ENCODE data around the gene MINDY4. TPM values are rescaled to one million over a fixed set of nuclear protein-coding genes. Genes with fewer than 3 reads are reported as not detected.
A peak's percentile ranks its signal among the peaks of the same experiment; 100 is the strongest.

The MINDY4 gene
- total RNA-seq, 2 donors from 2014 or later = 0.93 to 2.5 TPM

DNA sequence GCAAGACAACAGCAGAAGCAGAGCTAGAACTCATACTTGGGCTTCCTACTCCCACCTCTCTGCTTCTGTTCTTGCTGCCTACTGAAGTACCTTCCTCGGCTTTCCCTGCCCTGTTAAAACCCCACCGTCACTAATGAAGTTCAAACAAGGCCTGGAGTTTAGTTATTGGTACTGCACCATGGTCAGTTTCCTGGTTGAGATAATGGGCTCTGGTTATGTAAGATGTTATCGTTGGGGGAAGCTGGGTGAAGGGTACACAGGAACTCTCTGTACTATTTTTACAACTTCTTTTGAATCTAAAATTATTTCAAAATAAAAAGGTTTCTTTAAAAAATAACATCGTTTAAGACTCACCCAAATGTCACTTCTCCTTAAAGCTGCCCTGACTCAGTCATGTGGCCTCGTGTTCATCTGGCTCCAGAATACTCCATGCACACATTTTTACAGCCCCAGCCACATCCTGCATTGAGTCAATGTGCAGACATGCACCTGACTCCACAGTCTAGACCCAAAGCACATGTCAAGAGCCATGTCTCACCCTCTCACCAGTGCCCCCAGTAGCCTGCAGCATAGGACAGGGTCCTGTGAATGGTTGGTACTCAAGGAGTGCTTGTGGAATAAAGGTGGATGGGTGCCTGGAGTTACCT, 103.6 kb downstream of the MINDY4 start:
- no peaks in the 10 kb centered on the region for H3K36me3 Mint-ChIP-seq
- H3K9me3 Mint-ChIP-seq = no peaks in the 10 kb centered on the region
- H3K27me3 Mint-ChIP-seq = no peaks in the 10 kb centered on the region
- no peak overlapping the region for H3K27ac Mint-ChIP-seq
- no peaks in the 10 kb centered on the region for H3K4me1 Mint-ChIP-seq (ENCODE audit: low read depth in 2 of 2)
- DNase-seq (ENCODE audit: low spot score) (no peak), ATAC-seq (no peak)
- H3K4me3 Mint-ChIP-seq = no peak overlapping the region

DNA sequence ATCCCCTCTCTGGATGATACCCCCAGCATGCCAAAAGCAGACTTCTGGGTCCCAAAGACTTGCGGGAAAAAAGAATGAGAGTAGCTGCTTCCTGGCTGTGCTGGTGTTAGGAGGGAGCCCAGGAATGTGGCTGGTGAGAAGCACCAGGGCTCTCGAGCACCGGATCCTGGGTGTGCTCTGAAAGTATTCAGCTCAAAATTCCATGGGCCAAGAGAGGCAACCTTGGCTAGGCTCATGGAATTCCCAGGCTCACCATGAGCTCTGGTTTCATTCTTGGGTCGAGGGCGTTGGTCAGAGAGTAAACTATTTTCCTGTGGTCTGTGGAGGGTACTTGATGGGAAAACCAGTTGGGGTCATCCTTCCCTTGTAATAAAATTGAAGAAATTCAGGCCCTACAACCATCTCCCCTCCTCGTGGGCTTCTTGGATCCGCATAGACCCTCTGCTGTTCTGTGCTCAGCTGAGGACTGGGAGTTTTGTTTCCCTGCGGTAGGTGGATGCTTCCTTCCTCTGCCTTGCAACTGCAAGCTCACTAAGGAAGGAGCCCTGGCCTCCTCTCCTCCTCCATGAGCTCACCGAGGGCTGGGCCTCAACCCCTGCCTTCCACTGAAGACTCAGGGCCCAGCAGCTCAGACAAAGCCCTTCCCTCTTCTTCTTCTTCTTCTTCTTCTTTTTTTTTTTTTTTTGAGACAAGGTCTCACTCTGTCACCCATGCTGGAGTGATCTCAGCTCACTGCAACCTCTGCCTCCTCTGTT, 106.0 kb downstream of the MINDY4 start:
- no peak overlapping the region for H3K27ac Mint-ChIP-seq
- DNase-seq (ENCODE audit: low spot score) (no peak), ATAC-seq (no peak)
- H3K4me1 Mint-ChIP-seq (ENCODE audit: low read depth in 2 of 2) = no peaks in the 10 kb centered on the region
- no peaks in the 10 kb centered on the region for H3K36me3 Mint-ChIP-seq
- H3K4me3 Mint-ChIP-seq = no peak overlapping the region
- H3K27me3 Mint-ChIP-seq = no peaks in the 10 kb centered on the region
- H3K9me3 Mint-ChIP-seq = no peaks in the 10 kb centered on the region

DNA sequence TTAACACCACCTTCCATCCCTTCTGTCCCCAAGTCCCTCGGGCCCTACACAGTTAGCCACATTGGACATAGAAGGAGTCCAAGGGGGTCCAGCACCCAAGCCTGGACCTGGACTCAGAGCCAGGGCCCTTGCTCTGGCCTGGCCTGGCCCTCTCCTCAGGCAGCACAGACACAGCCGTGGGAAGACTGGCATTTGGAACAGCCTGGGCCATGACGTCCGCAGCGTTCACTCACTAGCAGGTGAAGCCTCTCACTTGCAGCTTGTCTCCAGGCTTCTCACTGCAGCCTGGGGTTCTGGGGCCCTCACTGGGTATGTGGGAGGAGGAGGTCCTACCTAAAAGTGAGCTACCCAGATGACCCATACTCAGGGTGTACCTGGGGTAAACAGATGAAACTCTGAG, 106.8 kb downstream of the MINDY4 start:
- Mint-ChIP-seq H3K27ac (no peak overlapping the region), H3K9me3 (no peaks in the 10 kb centered on the region), H3K36me3 (no peaks in the 10 kb centered on the region), H3K4me1 (ENCODE audit: low read depth in 2 of 2) (no peaks in the 10 kb centered on the region), H3K4me3 (no peak overlapping the region), H3K27me3 (no peaks in the 10 kb centered on the region)
- DNase-seq (ENCODE audit: low spot score) (no peak), ATAC-seq (peak in 1 of 2 donors; percentile 11)

DNA sequence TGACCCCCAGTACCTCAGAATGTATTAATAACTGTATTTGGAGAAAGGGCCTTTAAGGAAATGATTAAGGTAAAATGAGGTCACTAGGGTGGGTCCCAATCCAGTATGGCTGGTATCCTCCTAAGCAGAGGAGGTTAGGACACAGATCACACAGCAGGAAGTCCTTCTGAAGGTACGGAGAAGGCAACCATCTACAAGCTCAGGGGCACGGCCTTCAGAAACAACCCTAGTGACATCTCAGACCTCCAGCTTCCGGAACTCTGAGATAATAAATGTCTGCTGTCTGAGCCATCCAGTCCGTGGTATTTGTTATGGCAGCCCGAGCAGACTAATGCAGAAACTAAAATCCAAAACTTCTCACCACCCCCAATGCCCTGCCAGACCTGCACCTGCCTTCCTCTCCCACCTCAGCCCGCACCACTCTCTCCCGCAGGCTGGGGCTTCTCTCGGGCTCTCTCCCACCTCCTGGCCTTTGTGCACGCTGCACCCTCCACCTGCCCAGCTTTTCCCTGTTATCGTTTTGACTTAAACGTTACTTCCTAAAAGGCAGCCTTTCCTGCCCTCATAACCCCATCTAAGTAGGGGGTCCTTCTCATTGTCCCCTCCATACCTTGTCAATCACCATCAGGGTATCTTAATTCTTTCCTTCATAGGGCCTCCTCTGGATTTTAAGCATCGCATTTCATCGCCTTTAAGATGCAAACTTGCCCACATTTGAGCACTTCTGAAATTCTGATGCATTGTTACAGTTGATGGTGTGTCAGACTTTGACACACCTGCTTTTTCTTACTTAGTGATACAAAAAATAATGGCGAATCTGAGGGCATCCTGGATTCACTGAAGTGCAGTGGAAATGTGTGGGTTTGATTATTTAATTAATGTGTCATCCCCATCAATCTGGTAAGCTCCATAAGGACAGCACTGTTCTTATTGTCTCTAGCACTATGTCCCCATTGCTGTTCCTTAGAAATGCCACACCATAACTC, 108.2 kb downstream of the MINDY4 start:
- Mint-ChIP-seq H3K27ac (no peak overlapping the region), H3K4me3 (no peak overlapping the region), H3K9me3 (no peaks in the 10 kb centered on the region), H3K36me3 (no peaks in the 10 kb centered on the region), H3K27me3 (no peaks in the 10 kb centered on the region), H3K4me1 (ENCODE audit: low read depth in 2 of 2) (no peaks in the 10 kb centered on the region)
- DNase-seq (ENCODE audit: low spot score) (no peak), ATAC-seq (no peak)

DNA sequence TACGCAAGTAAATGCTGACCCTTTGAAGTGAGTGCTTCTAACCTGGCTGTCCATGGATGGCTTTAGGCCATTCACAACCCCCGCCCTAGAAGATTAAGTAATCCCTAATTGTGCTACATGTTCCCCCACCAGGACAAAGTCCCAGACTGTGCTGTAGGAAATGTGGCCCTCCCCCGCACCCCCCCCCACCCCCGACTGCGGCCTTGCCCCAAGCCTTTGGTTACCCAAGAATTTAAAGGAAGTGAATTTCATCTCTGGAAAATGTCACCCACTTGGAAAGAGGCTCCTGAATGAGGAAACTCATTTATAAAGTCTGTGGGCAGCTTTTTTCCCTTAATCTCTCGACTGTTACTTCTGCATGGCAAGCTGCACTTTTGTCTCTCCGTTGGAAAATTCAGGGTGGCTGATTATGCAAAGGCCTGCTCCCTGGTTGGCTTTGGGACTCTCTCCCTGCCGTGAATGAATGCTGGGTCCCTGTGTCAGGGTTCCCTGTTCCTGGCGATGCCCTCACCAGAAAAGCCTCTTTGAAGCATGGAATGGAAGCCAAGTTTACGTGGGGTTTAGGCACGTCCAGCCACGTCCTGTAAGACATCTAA, 109.0 kb downstream of the MINDY4 start:
- Mint-ChIP-seq H3K27me3 (no peaks in the 10 kb centered on the region), H3K4me1 (ENCODE audit: low read depth in 2 of 2) (no peaks in the 10 kb centered on the region), H3K4me3 (no peak overlapping the region), H3K27ac (no peak overlapping the region), H3K36me3 (no peaks in the 10 kb centered on the region), H3K9me3 (no peaks in the 10 kb centered on the region)
- ATAC-seq (no peak), DNase-seq (ENCODE audit: low spot score) (no peak)

DNA sequence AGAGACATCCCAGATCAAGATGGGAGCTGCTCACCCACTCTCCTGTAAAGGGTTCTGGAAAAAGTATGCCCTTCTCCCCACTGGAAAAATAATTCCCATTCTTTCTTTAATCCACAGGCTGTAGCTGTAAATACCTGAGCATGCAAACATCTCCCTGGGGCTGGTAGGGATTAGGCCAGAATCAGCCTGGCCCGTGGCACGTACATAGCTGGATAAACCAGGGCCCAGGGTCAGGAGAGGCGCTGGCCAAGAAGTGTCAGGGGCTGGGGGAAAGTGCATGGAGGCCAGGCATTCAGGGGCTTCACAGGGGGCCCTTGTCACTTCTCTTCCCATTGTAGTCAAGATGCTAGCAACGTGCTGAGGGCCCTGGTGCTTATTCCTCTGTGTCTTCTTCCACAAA, 109.7 kb downstream of the MINDY4 start:
- no peak for DNase-seq (ENCODE audit: low spot score)
- Mint-ChIP-seq H3K27me3 (no peaks in the 10 kb centered on the region), H3K36me3 (no peaks in the 10 kb centered on the region), H3K4me1 (ENCODE audit: low read depth in 2 of 2) (no peaks in the 10 kb centered on the region), H3K9me3 (no peaks in the 10 kb centered on the region), H3K27ac (no peak overlapping the region), H3K4me3 (no peak overlapping the region)
- no peak for ATAC-seq

DNA sequence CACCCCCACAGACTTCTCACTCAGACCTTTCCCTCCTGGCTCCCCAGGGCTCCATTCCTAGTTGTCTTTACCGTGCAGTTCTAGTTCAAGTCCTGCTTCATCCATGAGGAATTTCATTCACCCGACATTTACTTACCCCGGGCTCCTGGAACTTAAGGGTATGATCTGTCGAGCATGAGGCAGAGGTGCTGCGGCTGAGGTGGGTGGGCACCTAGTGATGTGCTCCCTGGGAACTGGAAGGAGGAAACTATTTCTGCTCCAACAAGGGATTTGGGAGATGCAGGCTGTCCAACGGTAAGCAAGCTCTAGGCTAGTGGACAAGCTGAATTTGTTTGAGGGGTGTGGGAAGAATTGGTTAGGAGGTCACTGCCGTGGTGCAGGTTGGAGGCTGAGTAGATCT, 110.2 kb downstream of the MINDY4 start:
- H3K4me1 Mint-ChIP-seq (ENCODE audit: low read depth in 2 of 2) = no peaks in the 10 kb centered on the region
- H3K27ac Mint-ChIP-seq = no peak overlapping the region
- no peaks in the 10 kb centered on the region for H3K36me3 Mint-ChIP-seq
- H3K4me3 Mint-ChIP-seq = no peak overlapping the region
- ATAC-seq (no peak), DNase-seq (ENCODE audit: low spot score) (no peak)
- H3K27me3 Mint-ChIP-seq = no peaks in the 10 kb centered on the region
- H3K9me3 Mint-ChIP-seq = no peaks in the 10 kb centered on the region

DNA sequence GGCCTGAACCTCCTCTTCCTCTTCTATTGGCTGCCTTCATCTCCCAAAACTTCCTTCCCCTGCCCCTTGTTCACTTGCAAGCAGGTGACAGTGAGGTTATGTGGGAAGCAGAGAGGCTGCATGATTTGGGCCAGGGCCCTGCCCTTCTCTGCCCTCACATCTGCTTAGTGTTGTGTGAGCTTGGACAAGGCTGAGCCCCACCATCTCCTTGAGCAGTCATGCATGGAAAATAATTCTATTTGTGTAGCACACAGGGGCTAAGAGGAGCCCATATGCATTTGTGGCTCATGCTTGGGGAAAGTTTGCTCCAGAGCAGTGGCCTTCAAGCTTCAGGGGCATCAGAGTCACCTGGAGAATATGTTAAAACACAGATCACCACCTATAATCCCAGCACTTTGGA, 113.7 kb downstream of the MINDY4 start:
- no peaks in the 10 kb centered on the region for H3K27me3 Mint-ChIP-seq
- DNase-seq (ENCODE audit: low spot score) (no peak), ATAC-seq (no peak)
- no peaks in the 10 kb centered on the region for H3K4me1 Mint-ChIP-seq (ENCODE audit: low read depth in 2 of 2)
- no peak overlapping the region for H3K27ac Mint-ChIP-seq
- H3K36me3 Mint-ChIP-seq = no peaks in the 10 kb centered on the region
- H3K9me3 Mint-ChIP-seq = no peaks in the 10 kb centered on the region
- no peak overlapping the region for H3K4me3 Mint-ChIP-seq

DNA sequence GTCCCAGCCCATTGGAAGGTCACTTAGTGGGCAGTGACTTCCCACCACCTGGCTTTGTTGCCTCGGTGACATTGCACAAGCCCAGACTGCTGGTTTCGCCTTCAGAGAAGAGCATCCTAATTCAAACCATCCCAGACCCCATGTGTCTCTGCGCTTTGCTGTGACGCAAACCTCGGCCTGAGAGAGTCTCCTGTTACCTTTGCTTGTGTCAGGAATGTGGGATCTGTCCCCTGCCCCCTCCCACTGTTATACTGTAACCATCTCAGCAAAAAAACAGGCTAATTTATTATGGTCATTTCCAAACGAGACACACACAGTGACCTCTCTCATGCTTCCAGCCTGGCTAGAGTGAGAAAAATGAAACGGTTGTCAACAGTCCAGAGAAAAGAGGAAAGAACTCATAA, 115.4 kb downstream of the MINDY4 start:
- H3K9me3 Mint-ChIP-seq = no peaks in the 10 kb centered on the region
- H3K27ac Mint-ChIP-seq = no peak overlapping the region
- DNase-seq (ENCODE audit: low spot score) (no peak), ATAC-seq (no peak)
- H3K4me1 Mint-ChIP-seq (ENCODE audit: low read depth in 2 of 2) = no peaks in the 10 kb centered on the region
- peaks cover 0 to 6% of the 10 kb centered on the region in 2 donors for H3K27me3 Mint-ChIP-seq
- no peaks in the 10 kb centered on the region for H3K36me3 Mint-ChIP-seq
- H3K4me3 Mint-ChIP-seq = no peak overlapping the region

DNA sequence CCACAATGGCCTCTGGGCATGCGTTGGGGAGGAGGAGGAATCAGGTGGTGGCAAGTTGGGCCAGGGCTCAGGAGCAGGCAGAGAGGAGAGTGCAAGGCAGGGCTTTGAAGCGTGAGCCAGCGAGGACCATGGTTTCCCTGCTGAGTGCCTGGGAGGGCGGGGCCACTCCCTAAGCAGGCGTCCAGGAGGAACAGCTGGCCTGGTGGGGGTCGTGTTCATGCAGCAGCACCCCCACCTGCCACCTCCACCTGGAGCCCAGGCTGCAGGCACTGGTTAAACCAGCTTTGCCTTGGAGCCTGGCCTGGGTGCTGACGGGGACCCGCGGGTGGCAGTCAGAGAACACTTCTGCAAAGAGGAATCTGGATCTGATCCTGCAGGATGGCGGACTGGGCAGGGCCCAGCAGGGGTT, 116.3 kb downstream of the MINDY4 start:
- Mint-ChIP-seq H3K27ac (no peak overlapping the region), H3K4me1 (ENCODE audit: low read depth in 2 of 2) (no peaks in the 10 kb centered on the region), H3K4me3 (no peak overlapping the region), H3K9me3 (no peaks in the 10 kb centered on the region), H3K36me3 (no peaks in the 10 kb centered on the region), H3K27me3 (peaks cover 0 to 6% of the 10 kb centered on the region in 2 donors)
- ATAC-seq (no peak), DNase-seq (ENCODE audit: low spot score) (no peak)

DNA sequence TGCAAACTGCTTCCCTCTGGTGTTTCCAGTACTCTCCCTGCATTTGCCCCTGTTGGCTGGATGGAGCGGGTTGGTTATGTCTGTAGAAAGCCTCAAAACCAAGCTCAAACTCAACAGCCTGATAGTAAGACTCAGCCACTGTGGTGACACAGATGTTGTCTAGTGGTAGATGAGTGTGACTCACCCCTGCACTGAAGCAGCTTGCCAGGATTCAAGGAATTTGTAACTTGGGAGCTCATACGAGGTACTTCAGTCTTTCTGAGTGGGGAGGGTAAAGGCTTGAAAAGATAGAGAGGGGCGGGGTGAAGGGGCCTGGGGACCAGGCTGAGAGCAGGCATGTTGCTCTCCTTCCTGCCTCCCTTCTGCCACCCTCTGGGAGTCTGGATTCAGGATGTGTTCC, 117.5 kb downstream of the MINDY4 start:
- Mint-ChIP-seq H3K27me3 (peaks cover 0 to 6% of the 10 kb centered on the region in 2 donors), H3K4me3 (no peak overlapping the region), H3K36me3 (no peaks in the 10 kb centered on the region), H3K9me3 (no peaks in the 10 kb centered on the region), H3K4me1 (ENCODE audit: low read depth in 2 of 2) (no peaks in the 10 kb centered on the region), H3K27ac (no peak overlapping the region)
- ATAC-seq (no peak), DNase-seq (ENCODE audit: low spot score) (no peak)

DNA sequence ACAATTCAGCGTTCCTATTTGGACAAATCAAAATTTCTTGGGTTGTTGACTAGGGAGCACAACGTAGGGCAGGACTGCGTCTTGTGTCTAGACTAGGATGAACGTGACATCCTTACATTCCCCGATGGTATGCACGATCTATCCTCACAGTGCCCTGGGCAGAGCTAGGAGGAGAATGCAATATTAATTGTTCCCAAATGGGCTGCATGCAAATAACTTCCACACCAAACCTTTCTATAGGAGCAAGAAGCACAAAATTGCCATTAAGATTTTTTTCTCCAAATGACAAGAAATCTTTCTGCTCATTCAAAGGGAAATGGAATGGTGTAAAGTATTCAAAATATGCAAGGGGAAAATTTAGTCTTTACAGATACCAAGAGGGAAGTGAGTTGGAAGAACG, 119.0 kb downstream of the MINDY4 start:
- Mint-ChIP-seq H3K4me1 (ENCODE audit: low read depth in 2 of 2) (no peaks in the 10 kb centered on the region), H3K27me3 (peaks cover 0 to 6% of the 10 kb centered on the region in 2 donors), H3K4me3 (no peak overlapping the region), H3K36me3 (no peaks in the 10 kb centered on the region), H3K27ac (no peak overlapping the region), H3K9me3 (no peaks in the 10 kb centered on the region)
- ATAC-seq (no peak), DNase-seq (ENCODE audit: low spot score) (no peak)

DNA sequence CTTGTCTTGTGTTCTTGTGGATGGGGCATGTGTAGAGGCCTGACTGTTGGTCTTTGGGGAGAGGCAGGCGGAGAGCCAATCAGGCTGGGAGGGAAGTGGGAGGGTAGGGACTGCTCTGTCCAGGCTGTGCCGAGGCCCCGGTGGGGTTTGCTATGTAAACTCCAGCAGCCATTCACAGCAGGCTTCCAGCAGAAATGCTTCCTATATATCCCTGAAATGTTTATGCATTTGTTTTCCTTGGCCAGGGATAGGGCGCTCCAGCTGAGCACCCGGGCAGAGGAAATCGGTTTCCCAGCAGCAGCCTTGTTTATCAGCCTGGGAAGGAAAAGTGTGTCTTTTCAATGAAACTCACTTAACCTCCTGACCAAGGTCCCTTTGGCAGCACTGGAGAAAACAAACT, 122.1 kb downstream of the MINDY4 start:
- Mint-ChIP-seq H3K4me1 (ENCODE audit: low read depth in 2 of 2) (peaks cover 0 to 2% of the 10 kb centered on the region in 2 donors), H3K27ac (no peak overlapping the region)

More for the DNA sequence above, 122.1 kb downstream of the MINDY4 start:
- H3K4me3 Mint-ChIP-seq = no peak overlapping the region
- ATAC-seq = no peak
- no peaks in the 10 kb centered on the region for H3K36me3 Mint-ChIP-seq
- peaks cover 4 to 6% of the 10 kb centered on the region in 2 donors for H3K27me3 Mint-ChIP-seq
- DNase-seq (ENCODE audit: low spot score) = no peak
- H3K9me3 Mint-ChIP-seq = no peaks in the 10 kb centered on the region
